ENCODE results near the gene SOD2.
"Not testable (repeated sequence)": the region's sequence is repeated elsewhere in the genome, so short reads cannot be mapped to it uniquely, and the experiment has no call there.

SOD2 gene

GRCh38 chr6:159681191-159681880 is 11.7 kb downstream of the SOD2 start:
- DNase-seq: no peak

- DNase-seq: no peak
These were observed 12.9 kb downstream of the SOD2 start for GRCh38 chr6:159680104-159680503.

GRCh38 chr6:159679091-159680077 is 13.7 kb downstream of the SOD2 start:
- DNase-seq: no peak

GRCh38 chr6:159678574-159678973 is 14.5 kb downstream of the SOD2 start:
- no peak for DNase-seq

GRCh38 chr6:159677506-159678165 is 15.4 kb downstream of the SOD2 start:
- DNase-seq: no peak

- no peak for DNase-seq
These were observed 16.0 kb downstream of the SOD2 start for GRCh38 chr6:159676890-159677505.

- DNase-seq: not testable (repeated sequence)
These were observed 16.8 kb downstream of the SOD2 start for GRCh38 chr6:159676236-159676635.

- no peak for DNase-seq
These were observed 27.0 kb downstream of the SOD2 start for GRCh38 chr6:159665868-159666635.

GRCh38 chr6:159663368-159663889 is 29.6 kb downstream of the SOD2 start:
- DNase-seq: not testable (repeated sequence)

- DNase-seq: not testable (repeated sequence)
These were observed 31.1 kb downstream of the SOD2 start for GRCh38 chr6:159661977-159662376.

GRCh38 chr6:159655409-159655988 is 37.5 kb downstream of the SOD2 start:
- no peak for DNase-seq

- peak; percentile 77 for DNase-seq
These were observed 38.5 kb downstream of the SOD2 start for GRCh38 chr6:159654483-159655098.

- no peak for DNase-seq
These were observed 42.7 kb downstream of the SOD2 start for GRCh38 chr6:159650314-159650713.

GRCh38 chr6:159649441-159649840 is 43.6 kb downstream of the SOD2 start:
- no peak for DNase-seq

- no peak for DNase-seq
These were observed 46.3 kb downstream of the SOD2 start for GRCh38 chr6:159646733-159647132.

GRCh38 chr6:159646116-159646515 is 46.9 kb downstream of the SOD2 start:
- no peak for DNase-seq

- no peak for DNase-seq
These were observed 47.4 kb downstream of the SOD2 start for GRCh38 chr6:159645640-159646039.

Measured in NCI-H2171 treated with DMSO at 0.1 percent for 48 hours (cell line).